Osteoblast (primary cell): ENCODE measurements around the gene LMO7. TPM values are rescaled to one million over a fixed set of nuclear protein-coding genes. Genes with fewer than 3 reads are reported as not detected.
A peak's percentile ranks its signal among the peaks of the same experiment; 100 is the strongest.

ENCODE experiments used
- DNase-seq: peaks from one replicate; pipeline ENCODE4 v3.0.0; 2011; ENCODE audit warnings: low spot score, mixed read lengths; ENCODE audit not compliant: insufficient read length; ENCODE audit errors: missing footprints
- H2AFZ ChIP-seq: 2 replicates; pipeline ENCODE4 v1.6.0; 2011; ENCODE audit warnings: mild to moderate bottlenecking, low read length
- H3K27ac ChIP-seq: 2 replicates; pipeline ENCODE4 v1.5.1; 2011; ENCODE audit warnings: mild to moderate bottlenecking, low read depth, low read length, moderate library complexity
- H3K27me3 ChIP-seq: 2 replicates; pipeline ENCODE4 v1.6.0; 2012; ENCODE audit warnings: mild to moderate bottlenecking, control low read depth, inconsistent platforms, low read length, moderate library complexity; ENCODE audit not compliant: insufficient read depth
- H3K36me3 ChIP-seq: 2 replicates; pipeline ENCODE4 v1.5.1; 2011; ENCODE audit warnings: mild to moderate bottlenecking, low read length, control low read depth, moderate library complexity; ENCODE audit not compliant: insufficient read depth
- H3K4me1 ChIP-seq: 2 replicates; pipeline ENCODE4 v1.5.1; 2011; ENCODE audit warnings: mild to moderate bottlenecking, low read length, control low read depth, moderate library complexity; ENCODE audit not compliant: insufficient read depth
- H3K4me2 ChIP-seq: 2 replicates; pipeline ENCODE4 v1.6.0; 2011; ENCODE audit warnings: mild to moderate bottlenecking, low read length; ENCODE audit not compliant: insufficient read depth
- H3K4me3 ChIP-seq: fragments of 200-600 bp; sonication (generic); 3 replicates; pipeline ENCODE4 v1.5.1; 2012; ENCODE audit warnings: mild to moderate bottlenecking, low read length, inconsistent platforms; ENCODE audit not compliant: insufficient read depth
- H3K79me2 ChIP-seq: 2 replicates; pipeline ENCODE4 v1.6.0; 2012; ENCODE audit warnings: mild to moderate bottlenecking, low read length, control low read depth, inconsistent platforms; ENCODE audit not compliant: insufficient read depth
- H3K9me3 ChIP-seq: 2 replicates; pipeline ENCODE4 v1.5.1; 2011; ENCODE audit warnings: low read depth, low read length, control low read depth
- H4K20me1 ChIP-seq: 2 replicates; pipeline ENCODE4 v1.6.0; 2012; ENCODE audit warnings: mild to moderate bottlenecking, low read length, control low read depth; ENCODE audit not compliant: insufficient read depth
- total RNA-seq: library from RNA; depleted of rRNA; stranded (reverse); fragments of >200 nt; gene quantifications from 2 replicates; pipeline ENCODE4 v1.2.3, GENCODE V29; 2012
- TF ChIP-seq, protein P1 (sequence below): IDR thresholded peaks from 2 replicates; pipeline ENCODE4 v1.5.1; 2011; ENCODE audit warnings: mild to moderate bottlenecking, low read depth, low read length, moderate library complexity; ENCODE audit errors: extremely low read depth

LMO7 gene
- total RNA-seq, 1 donor: 536 TPM

DNA sequence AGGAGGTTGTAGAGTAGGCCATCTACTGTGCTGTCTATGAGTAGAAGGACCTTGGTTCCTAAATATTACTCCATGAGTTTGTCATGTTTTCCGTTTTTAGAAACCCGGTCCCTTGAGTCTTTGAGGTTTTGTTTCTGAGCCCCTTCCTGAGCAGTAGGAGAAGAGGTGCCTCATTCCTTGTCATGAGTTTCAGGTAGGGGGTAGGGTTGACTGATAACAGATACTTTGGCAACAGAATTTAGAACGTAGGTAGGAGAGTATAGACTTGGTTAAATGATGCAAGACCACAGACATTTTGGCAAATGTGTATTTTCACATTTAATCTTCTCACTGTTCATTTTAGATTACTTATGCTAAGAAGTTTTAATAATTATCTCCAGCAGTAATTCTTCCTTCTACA lies 24.6 kb downstream of the LMO7 start:
- Histone ChIP-seq H2AFZ (no peak overlapping the region), H3K79me2 (peaks cover 97% of the 10 kb centered on the region), H3K27me3 (no peaks in the 10 kb centered on the region), H3K4me2 (peak overlapping the region; percentile 18), H4K20me1 (peaks cover 80% of the 10 kb centered on the region), H3K36me3 (peaks cover 56% of the 10 kb centered on the region), H3K9me3 (no peaks in the 10 kb centered on the region), H3K27ac (peak overlapping the region; percentile 40), H3K4me3 (no peak overlapping the region), H3K4me1 (peaks cover 46% of the 10 kb centered on the region)
- TF ChIP-seq, protein P1, sequence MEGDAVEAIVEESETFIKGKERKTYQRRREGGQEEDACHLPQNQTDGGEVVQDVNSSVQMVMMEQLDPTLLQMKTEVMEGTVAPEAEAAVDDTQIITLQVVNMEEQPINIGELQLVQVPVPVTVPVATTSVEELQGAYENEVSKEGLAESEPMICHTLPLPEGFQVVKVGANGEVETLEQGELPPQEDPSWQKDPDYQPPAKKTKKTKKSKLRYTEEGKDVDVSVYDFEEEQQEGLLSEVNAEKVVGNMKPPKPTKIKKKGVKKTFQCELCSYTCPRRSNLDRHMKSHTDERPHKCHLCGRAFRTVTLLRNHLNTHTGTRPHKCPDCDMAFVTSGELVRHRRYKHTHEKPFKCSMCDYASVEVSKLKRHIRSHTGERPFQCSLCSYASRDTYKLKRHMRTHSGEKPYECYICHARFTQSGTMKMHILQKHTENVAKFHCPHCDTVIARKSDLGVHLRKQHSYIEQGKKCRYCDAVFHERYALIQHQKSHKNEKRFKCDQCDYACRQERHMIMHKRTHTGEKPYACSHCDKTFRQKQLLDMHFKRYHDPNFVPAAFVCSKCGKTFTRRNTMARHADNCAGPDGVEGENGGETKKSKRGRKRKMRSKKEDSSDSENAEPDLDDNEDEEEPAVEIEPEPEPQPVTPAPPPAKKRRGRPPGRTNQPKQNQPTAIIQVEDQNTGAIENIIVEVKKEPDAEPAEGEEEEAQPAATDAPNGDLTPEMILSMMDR: no peak
- no peak for DNase-seq

DNA sequence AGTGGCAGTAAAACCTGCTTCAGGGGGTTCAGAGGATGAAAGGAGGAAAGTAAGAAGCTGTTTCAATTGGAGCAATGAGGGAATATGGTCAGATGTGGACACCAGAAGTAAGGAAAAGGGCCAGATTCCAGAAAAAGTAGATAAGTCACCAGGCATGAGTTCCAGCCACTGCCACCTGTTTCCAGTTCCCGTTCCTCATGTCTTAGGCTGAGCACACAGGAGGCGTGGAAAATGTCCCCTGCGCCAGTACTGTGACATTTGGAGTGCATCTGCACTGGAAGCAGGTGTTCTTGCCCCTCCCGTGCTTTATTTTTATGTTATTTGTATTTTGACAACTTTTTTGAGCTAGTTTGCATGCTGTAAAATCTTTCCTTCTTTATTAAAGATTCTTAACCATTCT lies 25.3 kb downstream of the LMO7 start:
- DNase-seq: no peak
- Histone ChIP-seq H3K4me1 (peaks cover 45% of the 10 kb centered on the region), H3K27me3 (no peaks in the 10 kb centered on the region), H3K4me2 (peak overlapping the region; percentile 18), H3K79me2 (peaks cover 97% of the 10 kb centered on the region), H4K20me1 (peaks cover 80% of the 10 kb centered on the region), H3K27ac (peak overlapping the region; percentile 40), H3K36me3 (peaks cover 51% of the 10 kb centered on the region), H3K9me3 (no peaks in the 10 kb centered on the region), H2AFZ (no peak overlapping the region), H3K4me3 (no peak overlapping the region)
- TF ChIP-seq, protein P1: no peak

DNA sequence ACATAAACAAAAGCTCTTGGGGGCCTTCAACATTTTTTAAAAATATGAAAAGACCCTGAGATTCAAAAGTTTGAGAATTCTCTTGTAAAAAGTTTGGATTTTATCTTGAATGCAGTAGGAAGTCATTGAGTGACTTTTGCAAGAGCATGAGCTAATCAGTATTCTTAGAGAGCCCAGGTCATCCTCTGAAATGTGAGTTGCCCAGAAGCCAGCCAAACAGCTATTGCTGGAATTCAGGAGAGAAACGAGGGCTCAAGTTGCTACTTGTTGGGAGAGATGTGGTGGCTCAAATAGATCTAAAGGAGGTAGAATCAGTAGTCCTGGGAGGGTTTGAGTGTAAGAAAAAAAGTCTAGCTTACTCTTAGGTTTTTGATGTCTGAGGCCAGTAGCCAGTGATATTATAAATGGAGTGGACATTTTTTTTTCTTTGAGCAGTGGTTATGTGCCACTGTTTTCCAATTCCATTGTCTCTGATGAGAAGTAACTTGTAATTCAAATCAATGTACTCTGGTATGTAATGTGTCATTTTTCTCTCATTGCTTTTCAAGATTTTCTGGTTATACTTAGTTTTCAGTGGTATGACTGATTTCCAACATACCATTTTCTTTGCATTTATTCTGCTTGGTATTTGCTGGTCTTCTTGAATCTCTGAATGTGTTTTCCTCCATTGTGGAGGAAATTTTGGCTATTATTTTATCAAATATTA lies 30.7 kb downstream of the LMO7 start:
- Histone ChIP-seq H4K20me1 (peaks cover 87% of the 10 kb centered on the region), H3K4me2 (peak overlapping the region; percentile 41), H2AFZ (no peak overlapping the region), H3K36me3 (peaks cover 31% of the 10 kb centered on the region), H3K27ac (peak overlapping the region; percentile 53), H3K4me1 (peaks cover 53% of the 10 kb centered on the region), H3K27me3 (no peaks in the 10 kb centered on the region), H3K9me3 (no peaks in the 10 kb centered on the region), H3K79me2 (peaks cover 96% of the 10 kb centered on the region), H3K4me3 (no peak overlapping the region)
- DNase-seq: no peak
- TF ChIP-seq, protein P1: no peak

DNA sequence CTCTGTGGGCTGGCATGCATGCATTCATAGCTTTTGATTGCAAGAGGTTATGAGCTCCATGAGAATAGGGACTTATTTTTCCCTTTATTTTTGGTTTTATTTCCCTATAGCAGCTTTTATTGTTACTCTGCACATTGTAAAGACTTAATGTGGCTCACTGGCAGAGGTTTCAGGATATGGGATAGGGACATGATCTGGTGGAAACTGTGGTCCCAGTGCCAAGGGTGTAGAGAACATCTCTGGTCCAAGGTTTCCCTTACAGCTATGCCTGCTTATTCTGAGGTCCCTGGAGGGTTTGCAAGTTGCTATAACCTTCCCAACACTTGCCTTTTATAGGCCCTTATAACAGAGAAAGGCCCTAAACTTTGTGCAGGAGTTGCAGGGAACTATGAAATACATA lies 33.6 kb downstream of the LMO7 start:
- peaks cover 78% of the 10 kb centered on the region for H3K4me1 ChIP-seq
- peak overlapping the region; percentile 3 for H3K4me2 ChIP-seq
- no peaks in the 10 kb centered on the region for H3K27me3 ChIP-seq

More for the DNA sequence above, 33.6 kb downstream of the LMO7 start:
- peaks cover 91% of the 10 kb centered on the region for H4K20me1 ChIP-seq
- no peak overlapping the region for H3K4me3 ChIP-seq
- H3K9me3 ChIP-seq: no peaks in the 10 kb centered on the region
- H3K36me3 ChIP-seq: peaks cover 28% of the 10 kb centered on the region
- H2AFZ ChIP-seq: no peak overlapping the region
- TF ChIP-seq, protein P1: no peak
- no peak overlapping the region for H3K27ac ChIP-seq
- H3K79me2 ChIP-seq: peaks cover 97% of the 10 kb centered on the region
- DNase-seq: no peak
